HG03095 (cell line): Measurements from ENCODE around the gene THRB.
"Not testable (repeated sequence)": the region's sequence is repeated elsewhere in the genome, so short reads cannot be mapped to it uniquely, and the experiment has no call there.

Experiments
- ATAC-seq: cut with Tn5 transposase; IDR thresholded peaks from one replicate; pipeline ENCODE4 v1.9.1; 2021; ENCODE audit warnings: moderate library complexity; ENCODE audit not compliant: unreplicated experiment

The THRB gene

DNA sequence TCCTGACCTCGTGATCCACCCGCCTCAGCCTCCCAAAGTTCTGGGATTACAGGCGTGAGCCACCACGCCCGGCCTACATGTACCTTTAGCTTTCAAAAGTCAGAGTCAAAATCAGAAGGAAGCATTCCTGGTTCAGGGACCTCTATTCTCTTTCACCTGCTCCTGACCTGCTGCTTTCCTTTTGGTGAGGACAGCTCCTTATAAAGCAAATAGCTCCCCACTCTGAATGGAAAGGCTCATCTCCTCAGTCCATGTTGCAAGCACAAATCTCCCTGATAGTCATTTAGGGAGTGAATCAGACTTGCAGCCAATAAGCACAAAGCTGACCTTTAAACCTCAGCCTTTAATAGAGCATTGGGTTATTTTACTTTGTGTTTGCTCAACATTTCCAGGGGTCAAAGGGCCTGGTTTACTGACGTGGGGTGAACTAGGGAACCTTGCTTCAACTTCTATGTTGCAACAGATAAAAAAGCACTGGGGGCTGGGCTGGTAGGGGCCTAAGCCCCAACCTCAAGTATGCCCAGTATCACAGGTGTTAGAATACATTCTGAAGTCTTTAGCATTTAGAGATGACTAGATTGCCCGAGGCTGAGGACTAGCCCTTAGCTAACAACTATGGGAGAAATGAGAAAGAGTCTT lies 43.1 kb downstream of the THRB start:
- ATAC-seq, result no peak

DNA sequence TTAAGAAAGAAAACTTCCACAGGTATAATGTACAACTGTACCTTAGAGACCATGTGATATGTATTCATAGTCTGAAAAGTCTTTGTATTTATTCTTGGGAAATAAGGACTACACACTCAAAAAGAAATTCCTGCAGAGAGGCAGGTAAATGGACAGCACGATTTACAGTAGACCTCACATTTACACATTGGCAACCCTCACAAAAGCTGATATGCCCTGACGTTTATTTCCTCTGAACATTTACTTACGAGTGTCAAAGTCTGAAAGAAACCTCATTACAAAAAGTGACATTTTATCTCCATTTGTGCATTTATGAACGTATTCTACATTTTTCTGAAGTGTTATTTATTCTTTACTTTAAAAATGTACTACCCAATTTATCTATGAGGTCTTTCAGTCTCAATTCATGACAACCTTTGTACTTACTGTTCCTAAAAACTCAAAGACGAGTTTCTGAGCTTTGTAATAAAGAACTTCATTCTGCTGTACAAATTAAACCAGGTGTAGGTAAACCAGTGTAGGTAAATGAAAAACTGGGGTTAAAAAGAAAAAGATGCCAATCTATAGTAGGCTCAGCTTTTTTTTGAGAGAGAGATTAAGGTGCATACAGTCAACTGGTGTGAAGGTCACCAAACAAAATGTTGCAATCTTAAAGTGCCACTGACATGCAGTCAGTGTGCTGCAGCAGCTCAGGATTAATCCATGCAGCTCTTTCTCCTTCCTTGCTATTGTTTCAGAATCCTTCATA lies 44.3 kb downstream of the THRB start:
- ATAC-seq, result no peak

DNA sequence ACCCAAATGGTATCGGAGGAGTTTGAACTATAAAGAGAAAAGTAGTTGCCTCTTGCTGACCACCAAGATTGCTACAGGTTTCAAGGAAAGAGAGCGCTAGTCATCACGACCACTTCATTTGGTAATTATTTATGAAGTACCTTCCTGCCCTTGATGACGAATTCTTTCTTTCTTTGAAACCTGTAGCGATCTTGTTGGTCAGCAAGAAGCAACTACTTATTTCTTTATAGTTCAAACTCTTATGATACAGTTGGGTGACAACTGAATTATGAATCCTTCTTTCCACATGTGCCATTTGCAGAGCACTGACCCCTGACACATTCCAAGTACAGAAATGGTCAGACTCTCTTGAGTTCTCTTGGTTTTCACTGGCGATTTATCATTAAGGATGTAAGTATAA lies 46.8 kb downstream of the THRB start:
- no peak for ATAC-seq

DNA sequence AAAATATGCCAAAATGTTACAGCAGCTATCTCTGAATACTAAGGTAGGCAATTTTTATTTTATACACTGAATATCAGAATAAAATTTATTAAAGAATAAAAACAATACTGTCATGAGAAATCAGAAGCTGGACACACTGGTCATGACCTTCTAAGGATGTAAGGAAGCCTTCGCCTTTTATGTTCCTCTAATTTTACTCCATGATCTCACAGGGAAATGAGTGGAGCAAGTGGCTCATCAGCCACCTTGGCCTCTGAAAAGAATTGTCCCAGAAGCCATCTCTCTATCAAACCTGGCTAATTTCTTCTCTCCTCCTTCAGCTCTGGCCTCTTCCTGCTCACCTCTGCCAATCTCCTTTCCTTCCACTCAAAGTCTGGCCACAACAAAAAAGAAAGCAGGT lies 48.6 kb downstream of the THRB start:
- no peak for ATAC-seq

DNA sequence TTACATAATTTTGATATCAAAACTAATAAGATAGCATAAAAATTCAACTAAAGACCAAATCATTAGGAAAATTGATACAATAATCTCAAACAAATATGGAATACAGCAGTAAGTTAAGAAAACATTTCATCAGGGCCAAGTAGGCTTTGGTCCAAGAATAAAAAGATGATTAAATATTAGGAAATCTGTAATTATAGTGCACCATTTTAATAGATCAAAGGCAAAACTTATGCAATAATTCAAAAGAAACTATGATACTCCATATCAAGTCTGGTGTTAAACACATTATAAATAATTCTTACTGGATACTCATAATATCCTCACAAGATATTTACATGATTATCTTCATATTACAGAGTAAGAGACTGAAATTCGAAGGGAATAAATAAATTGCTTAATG lies 51.2 kb downstream of the THRB start:
- no peak for ATAC-seq

DNA sequence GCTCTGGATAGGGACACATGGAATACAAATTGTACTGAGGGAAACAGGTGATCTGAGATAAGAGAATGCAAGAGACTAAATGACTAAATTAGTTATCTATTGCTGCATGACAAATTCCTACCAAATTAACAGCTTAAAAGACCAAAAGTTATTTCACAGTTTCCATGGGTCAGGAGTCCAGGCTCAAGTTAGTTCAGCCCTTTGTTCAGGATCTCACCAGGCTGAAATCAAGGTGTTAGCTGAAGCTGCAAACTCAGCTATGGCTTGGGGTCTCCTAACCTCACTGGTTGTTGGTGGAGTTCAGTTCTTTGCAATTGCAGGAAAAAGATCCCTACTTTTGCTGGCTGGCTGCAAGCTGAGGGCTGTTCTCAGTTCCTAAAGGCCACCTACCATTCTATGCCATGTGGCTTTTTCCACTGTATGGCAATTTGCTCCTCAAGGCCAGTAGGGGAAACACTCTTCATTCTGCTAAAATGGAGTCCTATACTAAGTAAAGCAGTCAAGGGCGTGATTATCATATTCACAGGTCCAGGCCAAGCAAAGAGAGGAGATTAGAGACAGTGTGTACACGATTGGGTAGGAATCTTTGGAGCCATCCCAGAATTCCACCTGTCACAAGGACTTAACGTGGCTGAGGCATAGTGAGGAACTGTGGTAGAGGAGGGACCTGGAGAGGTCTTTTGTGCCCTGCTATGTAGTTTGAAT lies 53.7 kb downstream of the THRB start:
- no peak for ATAC-seq

DNA sequence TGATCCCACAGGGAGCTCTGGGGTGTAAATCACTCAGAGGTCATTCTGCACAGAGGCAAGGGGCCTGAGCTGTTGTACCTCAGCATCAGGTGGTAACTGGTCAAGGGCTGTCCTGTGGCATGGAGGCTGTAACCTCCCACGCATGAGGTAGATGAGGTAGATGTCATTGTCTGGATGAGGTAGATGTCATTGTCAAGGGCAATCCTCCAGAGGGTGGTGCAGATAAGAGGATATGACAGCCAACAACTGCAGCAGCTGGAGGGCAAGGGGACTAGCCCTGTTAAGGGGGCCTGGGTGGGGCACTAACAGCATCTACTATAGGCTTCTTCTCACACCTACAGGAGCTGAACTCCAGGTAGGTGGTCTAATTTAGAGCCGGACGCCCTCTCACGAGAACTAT lies 55.6 kb downstream of the THRB start:
- no peak for ATAC-seq

DNA sequence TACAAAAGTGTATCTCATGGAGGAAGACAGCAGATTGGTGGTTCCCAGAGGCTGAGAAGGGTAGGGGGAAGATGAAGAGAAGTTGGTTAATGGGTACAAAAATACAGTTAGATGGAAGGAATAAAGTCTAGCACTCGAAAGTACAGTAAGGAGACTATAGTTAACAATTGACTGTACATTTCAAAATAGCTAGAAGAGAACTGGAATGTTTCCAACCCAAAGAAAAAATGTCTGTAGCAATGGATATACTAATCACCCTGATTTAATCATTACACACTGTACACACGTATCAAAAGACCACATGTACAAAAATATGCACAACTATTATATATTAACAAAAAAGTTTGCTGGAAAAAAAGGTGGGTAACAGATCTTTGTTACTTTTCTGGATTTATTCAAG lies 57.3 kb downstream of the THRB start:
- ATAC-seq, result no peak

DNA sequence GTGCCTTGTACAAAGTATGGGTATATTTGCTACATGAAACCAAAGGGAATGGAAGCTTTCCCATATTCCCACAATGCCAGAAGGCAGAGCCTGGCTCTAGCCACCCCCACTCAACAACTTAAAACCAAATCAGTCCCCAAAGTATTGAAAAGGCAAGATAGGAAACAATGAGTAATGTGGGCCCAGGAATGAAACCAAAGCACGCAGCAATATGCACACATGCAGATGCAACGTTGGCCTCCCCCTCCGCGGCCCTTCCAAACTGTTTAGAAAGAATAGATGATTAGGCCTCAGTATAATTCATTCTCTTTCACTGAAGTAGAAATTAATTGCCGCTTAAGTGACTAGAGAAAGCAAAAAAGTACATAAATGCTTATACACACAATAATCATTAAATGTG lies 59.1 kb downstream of the THRB start:
- no peak for ATAC-seq

DNA sequence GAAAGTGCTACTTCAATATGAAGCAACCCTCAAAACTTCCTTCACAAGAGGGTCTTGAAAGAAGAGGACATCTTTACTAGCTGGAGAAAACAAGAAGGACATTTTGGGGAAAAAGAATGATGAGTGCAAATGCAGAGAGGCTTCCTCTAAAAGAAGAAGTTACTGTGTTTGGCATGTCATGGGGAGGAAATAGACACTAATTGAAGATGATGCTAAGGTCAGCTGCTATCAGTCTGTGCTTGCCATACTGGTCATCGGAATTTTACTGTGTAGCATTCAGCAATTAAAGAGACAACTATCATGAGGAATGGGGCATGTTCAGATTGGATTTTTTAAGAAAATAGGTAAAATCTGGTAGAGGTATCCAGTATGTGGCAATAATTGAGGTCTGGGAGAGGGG lies 60.0 kb downstream of the THRB start:
- ATAC-seq, result no peak

DNA sequence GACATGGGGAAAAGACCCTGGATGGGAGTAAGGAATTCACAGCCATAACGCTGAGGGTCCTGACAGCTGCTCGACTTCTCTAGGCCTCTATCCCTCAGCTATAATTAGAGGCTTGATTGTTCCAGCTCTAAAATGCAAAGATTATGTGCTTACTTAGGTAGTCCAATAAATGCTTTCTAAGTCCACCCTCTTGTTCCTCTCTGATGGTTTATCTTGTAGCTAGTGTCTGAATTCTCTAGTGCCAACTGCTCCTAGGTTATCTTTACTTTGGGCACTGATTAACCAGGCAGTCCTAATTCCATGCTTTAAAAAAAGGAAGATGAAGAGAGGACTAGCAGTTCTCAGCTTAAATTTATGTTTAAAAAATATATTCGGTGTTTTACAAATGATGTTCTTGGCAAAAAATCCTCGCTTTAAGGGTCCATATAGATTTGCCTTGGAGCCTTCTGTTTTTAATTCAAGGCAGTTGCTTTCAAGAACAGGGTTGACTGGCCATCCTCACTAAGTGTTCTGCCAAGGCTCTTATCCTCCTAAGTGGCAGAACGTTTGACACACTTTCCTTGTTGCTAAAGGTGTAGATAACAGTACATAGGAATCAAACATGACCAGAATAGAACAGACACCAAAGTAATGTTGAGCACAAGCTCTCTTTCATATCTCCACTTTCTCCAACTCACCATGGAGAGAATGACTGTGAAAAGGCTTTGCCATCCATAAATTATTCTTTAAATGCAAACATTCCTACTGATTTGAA lies 60.6 kb downstream of the THRB start:
- ATAC-seq, result no peak

DNA sequence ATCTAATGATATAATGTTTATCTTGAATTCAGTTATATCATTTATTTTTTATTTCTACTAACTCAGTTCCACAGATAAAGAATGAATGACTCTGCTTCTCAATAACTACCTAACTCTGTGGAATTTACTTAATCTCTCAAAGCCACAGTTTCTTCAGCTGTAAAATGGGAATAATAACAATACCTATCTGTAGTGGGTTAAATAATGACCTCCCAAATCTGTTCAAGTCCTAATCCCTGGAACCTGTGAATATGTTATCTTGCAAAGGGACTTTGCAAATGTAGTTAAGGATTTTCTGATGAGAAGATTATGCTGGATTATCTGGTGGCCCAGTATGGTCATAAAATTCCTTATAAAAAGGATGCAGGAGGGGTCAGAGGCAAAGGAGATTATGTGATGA lies 61.7 kb downstream of the THRB start:
- ATAC-seq, result no peak

DNA sequence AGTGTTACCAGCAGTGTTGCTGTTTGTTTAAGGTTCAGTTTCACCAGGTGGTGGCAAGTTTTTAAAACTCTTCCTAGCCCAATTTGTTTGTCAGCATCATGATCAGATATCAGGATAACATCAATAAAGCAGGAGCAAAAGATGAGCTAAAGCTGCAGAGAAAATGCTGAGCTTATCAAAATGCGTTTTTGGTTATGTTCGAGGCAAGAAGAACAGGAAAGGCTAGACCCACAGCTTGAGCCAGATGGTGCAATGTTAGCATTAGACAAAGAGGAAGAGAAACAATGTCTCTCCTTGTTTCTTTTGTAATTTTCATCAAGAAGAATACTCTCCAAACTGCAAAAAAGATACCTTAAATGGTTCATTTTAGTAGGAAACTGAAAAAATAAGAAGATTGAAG lies 66.2 kb downstream of the THRB start:
- ATAC-seq, result no peak

DNA sequence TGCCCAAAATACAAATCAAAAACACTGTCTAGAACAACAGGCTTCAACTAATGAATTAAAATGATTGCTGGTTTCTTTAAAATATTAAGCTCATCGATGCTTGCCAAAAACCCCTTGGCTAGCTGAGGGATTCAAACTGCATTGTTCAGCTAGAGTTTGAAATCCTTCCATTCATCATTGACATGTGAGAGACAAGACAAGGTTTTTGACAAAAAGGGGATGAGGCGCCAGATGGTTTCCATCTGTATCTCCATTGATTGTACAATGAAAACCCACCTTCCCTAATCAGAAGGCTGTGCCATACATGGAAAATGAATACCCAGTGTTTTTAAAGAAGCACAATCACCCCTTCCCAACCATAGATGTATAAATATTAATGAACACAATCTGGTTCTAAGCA lies 67.8 kb downstream of the THRB start:
- ATAC-seq, result no peak

DNA sequence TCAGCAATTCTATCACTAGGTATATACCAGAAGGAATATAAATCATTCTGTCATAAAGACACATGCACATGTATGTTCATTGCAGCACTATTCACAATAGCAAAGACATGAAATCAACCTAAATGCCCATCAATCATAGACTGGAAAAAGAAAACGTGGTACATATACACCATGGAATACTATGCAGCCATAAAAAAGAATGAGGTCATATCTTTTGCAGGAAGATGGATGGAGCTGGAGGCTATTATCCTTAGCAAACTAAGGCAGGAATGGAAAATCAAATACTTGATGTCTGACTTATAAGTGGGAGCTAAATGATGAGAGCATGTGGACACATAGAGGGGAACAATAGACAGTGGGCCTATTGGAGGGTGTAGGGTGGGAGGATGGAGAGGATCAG lies 73.8 kb downstream of the THRB start:
- not testable (repeated sequence) for ATAC-seq

DNA sequence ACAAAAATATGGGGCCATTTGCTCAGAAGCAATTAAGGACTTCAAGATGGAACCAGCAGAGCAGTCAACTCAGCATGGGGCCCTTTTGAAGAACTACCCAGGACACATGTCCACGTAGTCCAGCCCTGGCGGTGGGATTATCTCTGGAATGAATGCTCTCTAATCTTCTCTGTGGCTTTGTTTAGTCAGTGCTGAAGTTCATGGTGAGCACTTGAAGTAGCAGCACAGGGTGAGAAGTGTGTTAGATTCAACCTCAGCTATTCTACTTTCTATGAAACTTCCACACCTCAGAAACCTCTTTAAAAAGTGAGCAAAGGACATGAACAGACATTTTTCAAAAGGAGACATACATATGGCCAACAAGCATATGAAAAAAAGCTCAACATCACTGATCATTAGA lies 74.4 kb downstream of the THRB start:
- no peak for ATAC-seq

DNA sequence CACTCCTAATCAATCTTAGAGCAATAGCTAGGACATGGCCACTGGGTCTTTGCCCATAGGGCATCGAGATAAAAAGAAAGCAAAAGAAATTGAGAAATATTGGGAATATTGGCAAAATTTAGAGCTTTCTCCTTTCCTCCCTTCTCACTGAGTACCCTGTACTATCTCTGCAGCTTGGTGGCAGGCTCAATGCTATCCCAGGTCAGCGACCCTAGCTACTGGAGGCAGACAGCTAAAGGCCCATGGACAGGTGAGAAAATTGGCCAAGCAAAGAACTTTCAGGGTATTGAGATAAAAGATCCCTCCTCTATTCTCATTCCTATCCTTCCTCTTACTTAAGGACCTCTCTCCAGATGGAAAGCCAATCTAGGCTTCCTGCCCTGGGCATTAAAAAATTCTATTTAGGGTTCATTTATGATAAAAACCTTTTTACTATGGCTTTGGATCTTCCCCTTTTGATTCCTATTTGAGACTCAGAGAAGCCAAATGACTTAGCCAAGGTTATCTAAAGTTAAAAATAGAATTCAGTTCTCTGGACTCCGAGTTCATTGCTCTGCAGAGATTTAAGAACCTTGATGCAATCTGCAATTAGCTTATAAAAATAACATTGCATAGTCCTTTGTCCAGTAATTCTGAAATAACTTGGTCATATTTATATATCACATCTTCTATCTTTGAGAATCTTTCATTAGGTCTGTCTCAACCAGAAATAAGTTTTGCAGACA lies 75.4 kb downstream of the THRB start:
- no peak for ATAC-seq

DNA sequence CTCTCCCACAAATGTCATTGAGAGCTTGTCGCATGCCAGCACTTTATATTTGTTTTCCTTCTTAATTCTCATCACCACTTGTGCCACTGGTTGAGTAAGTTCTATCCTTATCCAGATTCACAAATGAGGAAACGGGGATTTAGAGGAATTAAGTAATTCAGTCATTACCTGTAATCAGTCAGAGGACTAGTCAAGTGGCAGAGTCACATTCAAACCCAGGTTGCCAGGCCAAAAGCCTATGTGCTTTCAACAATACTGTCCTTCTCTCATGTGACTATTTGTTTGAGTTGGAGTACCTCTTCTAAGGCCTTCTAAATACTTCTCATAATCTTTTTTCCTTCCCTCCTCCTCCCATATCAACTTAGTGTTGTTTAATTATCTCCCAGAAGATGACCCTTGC lies 76.9 kb downstream of the THRB start:
- ATAC-seq, result no peak

DNA sequence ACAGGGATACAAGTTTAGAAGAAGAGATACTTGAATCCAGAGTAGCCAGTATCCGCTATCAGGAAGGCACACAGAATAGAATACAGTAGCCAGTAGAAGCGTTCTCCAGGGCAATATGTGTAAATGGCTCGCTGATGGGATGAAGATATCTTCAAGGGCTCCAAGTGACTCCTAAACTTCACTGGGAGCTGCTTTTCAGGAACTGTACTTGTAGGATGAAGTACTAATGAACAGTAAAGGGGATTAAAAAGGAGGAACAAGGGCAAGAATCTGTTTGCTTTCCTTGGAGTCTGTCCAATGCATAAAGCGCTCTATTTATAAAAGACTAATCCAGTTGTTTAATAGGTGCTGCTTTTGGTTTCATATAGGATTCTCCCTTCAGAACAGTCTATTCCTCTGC lies 78.4 kb downstream of the THRB start:
- no peak for ATAC-seq

DNA sequence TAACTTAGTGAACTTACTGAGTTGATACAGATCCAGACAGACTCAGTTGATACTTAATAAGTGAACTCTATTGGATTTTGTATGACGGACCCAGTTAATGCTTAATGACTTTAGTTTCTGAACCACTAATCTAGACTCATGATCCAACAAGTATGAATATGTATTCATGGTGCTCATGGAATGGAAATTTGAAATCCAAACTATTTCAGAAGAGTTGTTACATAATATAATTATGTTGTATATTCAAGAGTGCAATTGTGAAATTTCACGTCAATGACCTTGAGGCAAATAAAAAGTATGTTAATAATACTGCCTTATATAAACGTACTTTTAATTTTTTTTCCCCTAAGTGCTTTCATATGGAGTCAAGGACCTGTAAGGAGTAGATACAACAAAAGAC lies 78.8 kb downstream of the THRB start:
- no peak for ATAC-seq

DNA sequence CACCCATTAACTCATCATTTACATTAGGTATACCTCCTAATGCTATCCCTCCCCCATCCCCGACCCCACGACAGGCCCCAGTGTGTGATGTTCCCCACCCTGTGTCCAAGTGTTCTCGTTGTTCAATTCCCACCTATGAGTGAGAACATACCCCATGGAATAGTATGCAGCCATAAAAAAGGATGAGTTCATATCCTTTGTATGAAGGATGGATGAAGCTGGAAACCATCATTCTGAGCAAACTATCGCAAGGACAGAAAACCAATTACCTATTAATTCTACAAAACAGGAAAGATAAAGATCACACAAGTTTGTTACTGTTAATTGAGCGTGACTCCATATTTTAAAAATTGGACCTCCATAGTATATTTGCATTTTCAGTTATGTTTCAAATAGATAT lies 81.0 kb downstream of the THRB start:
- not testable (repeated sequence) for ATAC-seq
